Caco-2 (cell line): ENCODE results near the gene SLC9A2. TPM values are rescaled to one million over a fixed set of nuclear protein-coding genes. Genes with fewer than 3 reads are reported as not detected.

Source experiments
- BruUV-seq: library from RNA; stranded (reverse); fragments of 400-500 nt; replicated peaks from 2 replicates; lab custom pipeline; 2021; lab: Mats Ljungman, UMichigan
- CTCF ChIA-PET: fragments of 300-600 bp; sonication (Branson Sonifier 250); formaldehyde crosslinking; loops from one replicate; lab custom pipeline; 2022; ENCODE audit warnings: antibody characterized with exemption; lab: Charles Lee
- POLR2A ChIA-PET: fragments of 300-600 bp; sonication (Branson Sonifier 250); formaldehyde crosslinking; loops from one replicate; lab custom pipeline; 2022; ENCODE audit warnings: antibody characterized with exemption; lab: Charles Lee
- DNase-seq, 2 experiments: peaks; one replicate each; pipeline versions ENCODE4 v3.0.0 to v3.0.0-alpha.2; 2020 to 2022
- H3K27me3 ChIP-seq: replicated peaks from 2 replicates; pipeline ENCODE4 v1.6.0; 2011; ENCODE audit warnings: low read length; ENCODE audit not compliant: control insufficient read depth, insufficient read depth
- H3K36me3 ChIP-seq: 2 replicates; pipeline ENCODE4 v1.5.1; 2011; ENCODE audit warnings: low read length; ENCODE audit not compliant: control insufficient read depth, insufficient read depth
- H3K4me1 ChIP-seq: fragments of 250-450 bp; sonication (Bioruptor Pico); 2 replicates; pipeline ENCODE4 v1.5.1; 2020; ENCODE audit warnings: mild to moderate bottlenecking
- H3K4me3 ChIP-seq: 2 replicates; pipeline ENCODE4 v1.5.1; 2011; ENCODE audit warnings: low read depth, mild to moderate bottlenecking, control low read depth, low read length
- H3K9me3 ChIP-seq: fragments of 250-450 bp; sonication (Bioruptor Pico); 2 replicates; pipeline ENCODE4 v1.5.1; 2020; ENCODE audit warnings: mild to moderate bottlenecking, moderate library complexity
- H3K27ac Mint-ChIP-seq: one replicate; pipeline ENCODE4 v1.8.0; 2022; ENCODE audit warnings: mixed read lengths; ENCODE audit not compliant: unreplicated experiment
- H3K27me3 Mint-ChIP-seq: one replicate; pipeline ENCODE4 v1.8.0; 2022; ENCODE audit warnings: mixed read lengths; ENCODE audit not compliant: insufficient read depth, unreplicated experiment
- H3K36me3 Mint-ChIP-seq: one replicate; pipeline ENCODE4 v1.8.0; 2022; ENCODE audit warnings: mild to moderate bottlenecking, mixed read lengths; ENCODE audit not compliant: insufficient read depth, unreplicated experiment
- H3K4me1 Mint-ChIP-seq: one replicate; pipeline ENCODE4 v1.8.0; 2022; ENCODE audit warnings: low read depth, mixed read lengths; ENCODE audit not compliant: unreplicated experiment
- H3K4me3 Mint-ChIP-seq: one replicate; pipeline ENCODE4 v1.8.0; 2022; ENCODE audit warnings: mild to moderate bottlenecking, moderate library complexity, mixed read lengths; ENCODE audit not compliant: unreplicated experiment
- H3K9me3 Mint-ChIP-seq: one replicate; pipeline ENCODE4 v1.8.0; 2022; ENCODE audit warnings: mixed read lengths; ENCODE audit not compliant: unreplicated experiment
- CTCF ChIP-seq, 2 experiments: fragments of 200-600 bp in 1 of 2; IDR thresholded peaks; 1 replicate in 1 of 2; 2 replicates in 1 of 2; pipeline versions ENCODE4 v1.5.1 to v1.8.0; 2011 to 2022; ENCODE audit warnings: antibody characterized with exemption in 1 of 2, control low read depth in 1 of 2, inconsistent platforms in 1 of 2, low read depth in 1 of 2, low read length in 1 of 2, mild to moderate bottlenecking in 1 of 2, moderate library complexity in 1 of 2; ENCODE audit not compliant: insufficient read depth in 1 of 2, severe bottlenecking in 1 of 2, unreplicated experiment in 1 of 2
- intact Hi-C: fragments of 100-400 bp; cut with micrococcal nuclease; formaldehyde crosslinking; loops from one replicate; pipeline ENCODE4 v1.10.0; 2022; ENCODE audit not compliant: unreplicated experiment
- total RNA-seq: library from RNA; stranded (reverse); gene quantifications from 2 replicates; pipeline ENCODE4 v1.2.3, GENCODE V29; 2022

SLC9A2 gene
- total RNA-seq, 1 experiment from 2014 or later, result 14.4 TPM

GRCh38 chr2:102622646-102623045, 3.3 kb downstream of the SLC9A2 start:
- Mint-ChIP-seq H3K27ac (no peak overlapping the region), H3K4me1 (peaks cover 16% of the 10 kb centered on the region), H3K4me3 (no peak overlapping the region), H3K27me3 (no peaks in the 10 kb centered on the region), H3K36me3 (no peaks in the 10 kb centered on the region), H3K9me3 (no peaks in the 10 kb centered on the region)
- ChIA-PET CTCF (no interaction called here), POLR2A (no interaction called here)
- DNase-seq, result no peak
- Histone ChIP-seq H3K4me3 (no peak overlapping the region), H3K36me3 (no peaks in the 10 kb centered on the region), H3K27me3 (no peaks in the 10 kb centered on the region), H3K9me3 (no peaks in the 10 kb centered on the region), H3K4me1 (peaks cover 17% of the 10 kb centered on the region)
- no TSS peak for BruUV-seq
- intact Hi-C loops, result loop anchor here (5.0 kb wide), 1 partner anchor 40 kb away; no protein-coding TSS in a partner anchor
- TF ChIP-seq CTCF (IDR thresholded peaks at IDR 0.05; ENCODE audit: insufficient read depth in 1 of 2, low read depth in 1 of 2, low read length in 1 of 2, severe bottlenecking in 1 of 2, unreplicated experiment in 1 of 2), result no peak

- H3K27me3 ChIP-seq, result no peaks in the 10 kb centered on the region
- Mint-ChIP-seq H3K4me1 (peaks cover 14% of the 10 kb centered on the region), H3K27me3 (no peaks in the 10 kb centered on the region), H3K9me3 (no peaks in the 10 kb centered on the region), H3K4me3 (no peak overlapping the region), H3K27ac (no peak overlapping the region), H3K36me3 (no peaks in the 10 kb centered on the region)
- H3K4me1 ChIP-seq, result 0 out of 2 replicates have a peak, but pooled peaks cover 3% of the 10 kb centered on the region
- TF ChIP-seq CTCF (IDR thresholded peaks at IDR 0.05; ENCODE audit: insufficient read depth in 1 of 2, low read depth in 1 of 2, low read length in 1 of 2, severe bottlenecking in 1 of 2, unreplicated experiment in 1 of 2), result no peak
- no peak for DNase-seq
- H3K36me3 ChIP-seq, result no peaks in the 10 kb centered on the region
- intact Hi-C loops, result no loop called here
- no TSS peak for BruUV-seq
- no peaks in the 10 kb centered on the region for H3K9me3 ChIP-seq
- ChIA-PET CTCF (no interaction called here), POLR2A (no interaction called here)
- H3K4me3 ChIP-seq, result no peak overlapping the region
Measured at GRCh38 chr2:102630458-102630857, 11.1 kb downstream of the SLC9A2 start.

- Mint-ChIP-seq H3K4me3 (no peak overlapping the region), H3K36me3 (no peaks in the 10 kb centered on the region), H3K4me1 (peaks cover 29% of the 10 kb centered on the region), H3K27me3 (no peaks in the 10 kb centered on the region), H3K27ac (no peak overlapping the region), H3K9me3 (no peaks in the 10 kb centered on the region)
- no peak overlapping the region for H3K4me3 ChIP-seq
- intact Hi-C loops, result no loop called here
- peaks cover 13% of the 10 kb centered on the region for H3K4me1 ChIP-seq
- H3K36me3 ChIP-seq, result no peaks in the 10 kb centered on the region
- ChIA-PET POLR2A (no interaction called here), CTCF (no interaction called here)
- BruUV-seq, result no TSS peak
- no peak for TF ChIP-seq CTCF (IDR thresholded peaks at IDR 0.05; ENCODE audit: insufficient read depth in 1 of 2, low read depth in 1 of 2, low read length in 1 of 2, severe bottlenecking in 1 of 2, unreplicated experiment in 1 of 2)
- H3K9me3 ChIP-seq, result no peaks in the 10 kb centered on the region
- H3K27me3 ChIP-seq, result no peaks in the 10 kb centered on the region
- no peak for DNase-seq
Measured at GRCh38 chr2:102632380-102633175, 13.2 kb downstream of the SLC9A2 start.
